CD4-positive, CD25-positive, alpha-beta regulatory T cell (primary cell): Measurements from ENCODE around the gene CHD9. TPM values are rescaled to one million over a fixed set of nuclear protein-coding genes. Genes with fewer than 3 reads are reported as not detected.

Experiments used
- ATAC-seq, 2 donors: fragments of 150-1000 bp; cut with Tn5 transposase; one replicate each; pipeline ENCODE4 v1.10.0; 2021; ENCODE audit warnings: low read depth in 2 of 2, moderate number of reproducible peaks in 2 of 2, moderate library complexity in 1 of 2
- DNase-seq, 3 donors: peaks; one replicate each; pipeline versions ENCODE4 v3.0.0 to v3.0.0-alpha.2; 2012 to 2022; ENCODE audit warnings: mixed read lengths in 1 of 3
- H3K27ac ChIP-seq: one replicate; pipeline ENCODE4 v1.7.0; 2013; ENCODE audit warnings: mild to moderate bottlenecking, low read length; ENCODE audit not compliant: insufficient read depth, poor library complexity, severe bottlenecking
- H3K27me3 ChIP-seq: one replicate; pipeline ENCODE4 v1.7.0; 2013; ENCODE audit warnings: low read length; ENCODE audit not compliant: control insufficient read depth, insufficient read depth
- H3K36me3 ChIP-seq: one replicate; pipeline ENCODE4 v1.7.0; 2013; ENCODE audit warnings: mild to moderate bottlenecking, low read length, moderate library complexity; ENCODE audit not compliant: control insufficient read depth, insufficient read depth
- H3K4me1 ChIP-seq: 2 replicates; pipeline ENCODE4 v1.7.0; 2013; ENCODE audit warnings: mild to moderate bottlenecking, low read length; ENCODE audit not compliant: insufficient read depth, control insufficient read depth, poor library complexity, severe bottlenecking
- H3K4me3 ChIP-seq: one replicate; pipeline ENCODE4 v1.7.0; 2013; ENCODE audit warnings: low read depth, mild to moderate bottlenecking, low read length, moderate library complexity
- H3K9me3 ChIP-seq, 2 experiments: 1 replicate in 1 of 2; 2 replicates in 1 of 2; pipeline ENCODE4 v1.7.0; 2013; ENCODE audit warnings: low read length in 2 of 2, mild to moderate bottlenecking in 1 of 2, moderate library complexity in 1 of 2; ENCODE audit not compliant: control insufficient read depth in 2 of 2
- H3K27ac Mint-ChIP-seq, 3 donors: one replicate each; pipeline ENCODE4 v1.8.0; 2020 to 2022; ENCODE audit warnings: mild to moderate bottlenecking in 3 of 3, mixed read lengths in 3 of 3, moderate library complexity in 2 of 3
- H3K27me3 Mint-ChIP-seq: one replicate; pipeline ENCODE4 v1.8.0; 2022; ENCODE audit warnings: mild to moderate bottlenecking, mixed read lengths
- H3K36me3 Mint-ChIP-seq: one replicate; pipeline ENCODE4 v1.8.0; 2020; ENCODE audit warnings: mixed read lengths
- H3K4me1 Mint-ChIP-seq, 4 donors: one replicate each; pipeline ENCODE4 v1.8.0; 2020 to 2022; ENCODE audit warnings: mixed read lengths in 4 of 4, mild to moderate bottlenecking in 1 of 4
- H3K4me3 Mint-ChIP-seq, 4 donors: one replicate each; pipeline ENCODE4 v1.8.0; 2020 to 2022; ENCODE audit warnings: mild to moderate bottlenecking in 4 of 4, mixed read lengths in 4 of 4, moderate library complexity in 3 of 4
- H3K9me3 Mint-ChIP-seq, 7 donors: one replicate each; pipeline ENCODE4 v1.8.0; 2020 to 2022; ENCODE audit warnings: mixed read lengths in 7 of 7, mild to moderate bottlenecking in 3 of 7, moderate library complexity in 2 of 7
- polyA plus RNA-seq, 4 donors: library from polyadenylated mRNA; unstranded; fragments of 300-500 nt; fragmentation: Illumina TruSeq; gene quantifications; one replicate each; pipeline ENCODE4 v1.2.3, GENCODE V29; 2021
- total RNA-seq: library from RNA; stranded (reverse); gene quantifications from one replicate; pipeline ENCODE4 v1.2.3, GENCODE V29; 2022

The CHD9 gene
- total and polyA plus RNA-seq, 5 donors from 2014 or later, result 17.6 to 32.7 (median 23.2) TPM

GRCh38 chr16:53100889-53101288 lies 46.1 kb downstream of the CHD9 start:
- peak overlapping the region; percentile 47 to 71 (median 67) for H3K27ac Mint-ChIP-seq
- H3K27ac ChIP-seq, result no peak overlapping the region
- H3K27me3 Mint-ChIP-seq, result no peaks in the 10 kb centered on the region

GRCh38 chr16:53103811-53104210 lies 49.0 kb downstream of the CHD9 start:
- Histone ChIP-seq H3K9me3 (no peaks in the 10 kb centered on the region), H3K27ac (no peak overlapping the region), H3K4me3 (no peak overlapping the region), H3K4me1 (peaks cover 14% of the 10 kb centered on the region), H3K27me3 (no peaks in the 10 kb centered on the region), H3K36me3 (no peaks in the 10 kb centered on the region)
- Mint-ChIP-seq H3K27ac (no peak overlapping the region), H3K36me3 (peaks cover 2% of the 10 kb centered on the region), H3K9me3 (no peaks in the 10 kb centered on the region), H3K4me1 (peaks cover 6 to 18% (median 9%) of the 10 kb centered on the region in 4 donors), H3K27me3 (no peaks in the 10 kb centered on the region), H3K4me3 (no peak overlapping the region)
- ATAC-seq (no peak), DNase-seq (no peak)

More at GRCh38 chr16:53100889-53101288, 46.1 kb downstream of the CHD9 start:
- no peak for DNase-seq
- Mint-ChIP-seq H3K9me3 (no peaks in the 10 kb centered on the region), H3K4me1 (peaks cover 6 to 23% (median 13%) of the 10 kb centered on the region in 4 donors), H3K4me3 (peak overlapping the region; percentile 63 to 82 (median 76)), H3K36me3 (peaks cover 2% of the 10 kb centered on the region)
- H3K4me3 ChIP-seq, result no peak overlapping the region
- no peaks in the 10 kb centered on the region for H3K27me3 ChIP-seq
- H3K36me3 ChIP-seq, result no peaks in the 10 kb centered on the region
- no peak for ATAC-seq
- H3K4me1 ChIP-seq, result peaks cover 18% of the 10 kb centered on the region
- no peaks in the 10 kb centered on the region for H3K9me3 ChIP-seq

- Histone ChIP-seq H3K27me3 (no peaks in the 10 kb centered on the region), H3K9me3 (no peaks in the 10 kb centered on the region), H3K27ac (no peak overlapping the region), H3K4me1 (no peaks in the 10 kb centered on the region), H3K4me3 (no peak overlapping the region), H3K36me3 (no peaks in the 10 kb centered on the region)
- no peak for DNase-seq
- no peak for ATAC-seq
- Mint-ChIP-seq H3K4me1 (peaks cover 0 to 5% (median under 1%) of the 10 kb centered on the region in 4 donors), H3K27me3 (no peaks in the 10 kb centered on the region), H3K9me3 (no peaks in the 10 kb centered on the region), H3K4me3 (no peak overlapping the region), H3K36me3 (peaks cover 2% of the 10 kb centered on the region), H3K27ac (no peak overlapping the region)
Measured at GRCh38 chr16:53105565-53105964, 50.8 kb downstream of the CHD9 start.

GRCh38 chr16:53111078-53111791 lies 56.4 kb downstream of the CHD9 start:
- no peak for DNase-seq
- Histone ChIP-seq H3K36me3 (no peaks in the 10 kb centered on the region), H3K27me3 (no peaks in the 10 kb centered on the region), H3K4me1 (no peaks in the 10 kb centered on the region), H3K9me3 (no peaks in the 10 kb centered on the region), H3K27ac (no peak overlapping the region), H3K4me3 (no peak overlapping the region)
- Mint-ChIP-seq H3K4me3 (no peak overlapping the region), H3K4me1 (no peaks in the 10 kb centered on the region), H3K27me3 (no peaks in the 10 kb centered on the region), H3K36me3 (no peaks in the 10 kb centered on the region), H3K9me3 (no peaks in the 10 kb centered on the region), H3K27ac (no peak overlapping the region)
- ATAC-seq, result no peak

GRCh38 chr16:53112015-53112414 lies 57.2 kb downstream of the CHD9 start:
- no peaks in the 10 kb centered on the region for H3K4me1 Mint-ChIP-seq
- Histone ChIP-seq H3K36me3 (no peaks in the 10 kb centered on the region), H3K27ac (no peak overlapping the region), H3K4me3 (no peak overlapping the region), H3K9me3 (no peaks in the 10 kb centered on the region), H3K4me1 (no peaks in the 10 kb centered on the region), H3K27me3 (no peaks in the 10 kb centered on the region)
- no peak for ATAC-seq
- H3K27ac Mint-ChIP-seq, result no peak overlapping the region
- no peaks in the 10 kb centered on the region for H3K36me3 Mint-ChIP-seq
- DNase-seq, result no peak
- H3K27me3 Mint-ChIP-seq, result no peaks in the 10 kb centered on the region
- H3K9me3 Mint-ChIP-seq, result no peaks in the 10 kb centered on the region
- no peak overlapping the region for H3K4me3 Mint-ChIP-seq

- H3K9me3 ChIP-seq, result no peaks in the 10 kb centered on the region
- H3K27ac ChIP-seq, result no peak overlapping the region
- DNase-seq (no peak), ATAC-seq (no peak)
- no peaks in the 10 kb centered on the region for H3K27me3 ChIP-seq
- Mint-ChIP-seq H3K36me3 (no peaks in the 10 kb centered on the region), H3K9me3 (no peaks in the 10 kb centered on the region), H3K27ac (no peak overlapping the region), H3K27me3 (no peaks in the 10 kb centered on the region), H3K4me1 (no peaks in the 10 kb centered on the region), H3K4me3 (no peak overlapping the region)
- H3K4me1 ChIP-seq, result no peaks in the 10 kb centered on the region
- no peaks in the 10 kb centered on the region for H3K36me3 ChIP-seq
- H3K4me3 ChIP-seq, result no peak overlapping the region
Measured at GRCh38 chr16:53115047-53115446, 60.3 kb downstream of the CHD9 start.

GRCh38 chr16:53115773-53116172 lies 61.0 kb downstream of the CHD9 start:
- DNase-seq, result no peak
- H3K4me1 ChIP-seq, result no peaks in the 10 kb centered on the region
- no peak overlapping the region for H3K4me3 ChIP-seq
- no peaks in the 10 kb centered on the region for H3K27me3 ChIP-seq
- Mint-ChIP-seq H3K4me3 (no peak overlapping the region), H3K4me1 (no peaks in the 10 kb centered on the region), H3K27me3 (no peaks in the 10 kb centered on the region), H3K36me3 (no peaks in the 10 kb centered on the region), H3K27ac (no peak overlapping the region), H3K9me3 (no peaks in the 10 kb centered on the region)
- no peaks in the 10 kb centered on the region for H3K36me3 ChIP-seq
- H3K27ac ChIP-seq, result no peak overlapping the region
- no peaks in the 10 kb centered on the region for H3K9me3 ChIP-seq
- ATAC-seq, result no peak

- no peak for ATAC-seq
- peak overlapping the region in 1 of 3 donors; percentile 24 for H3K27ac Mint-ChIP-seq
Measured at GRCh38 chr16:53121043-53121620, 66.3 kb downstream of the CHD9 start.

More at GRCh38 chr16:53121043-53121620, 66.3 kb downstream of the CHD9 start:
- Mint-ChIP-seq H3K4me1 (no peaks in the 10 kb centered on the region), H3K27me3 (no peaks in the 10 kb centered on the region), H3K36me3 (no peaks in the 10 kb centered on the region), H3K4me3 (no peak overlapping the region), H3K9me3 (peaks cover 0 to 4% (median 2%) of the 10 kb centered on the region in 7 donors)
- no peak overlapping the region for H3K4me3 ChIP-seq
- no peak for DNase-seq
- H3K27ac ChIP-seq, result no peak overlapping the region
- H3K36me3 ChIP-seq, result no peaks in the 10 kb centered on the region
- H3K4me1 ChIP-seq, result no peaks in the 10 kb centered on the region
- H3K27me3 ChIP-seq, result no peaks in the 10 kb centered on the region
- H3K9me3 ChIP-seq, result no peaks in the 10 kb centered on the region
